GM19372 (cell line): ENCODE measurements around the gene RNMT.
"Not testable (repeated sequence)": the region's sequence is repeated elsewhere in the genome, so short reads cannot be mapped to it uniquely, and the experiment has no call there.

ENCODE experiments used
- ATAC-seq: cut with Tn5 transposase; IDR thresholded peaks from one replicate; pipeline ENCODE4 v1.9.1; 2021; ENCODE audit warnings: mild to moderate bottlenecking, low read depth, moderate library complexity; ENCODE audit not compliant: unreplicated experiment

The RNMT gene

GRCh38 chr18:13730481-13730880, 4.0 kb downstream of the RNMT start:
- ATAC-seq = no peak

GRCh38 chr18:13735681-13736080, 9.2 kb downstream of the RNMT start:
- ATAC-seq = no peak

GRCh38 chr18:13745696-13746095, 19.2 kb downstream of the RNMT start:
- no peak for ATAC-seq

GRCh38 chr18:13746633-13747032, 20.2 kb downstream of the RNMT start:
- ATAC-seq = no peak

- ATAC-seq = not testable (repeated sequence)
Measured at GRCh38 chr18:13751599-13751998, 25.1 kb downstream of the RNMT start.

- no peak for ATAC-seq
Measured at GRCh38 chr18:13756261-13756660, 29.8 kb downstream of the RNMT start.

GRCh38 chr18:13756671-13757070, 30.2 kb downstream of the RNMT start:
- no peak for ATAC-seq

GRCh38 chr18:13758622-13759021, 32.1 kb downstream of the RNMT start:
- ATAC-seq = no peak

GRCh38 chr18:13760047-13760446, 33.6 kb downstream of the RNMT start:
- no peak for ATAC-seq

- ATAC-seq = no peak
Measured at GRCh38 chr18:13762690-13763439, 36.4 kb downstream of the RNMT start.

- no peak for ATAC-seq
Measured at GRCh38 chr18:13775058-13775457, 48.6 kb downstream of the RNMT start.

- no peak for ATAC-seq
Measured at GRCh38 chr18:13791181-13791580, 64.7 kb downstream of the RNMT start.

- no peak for ATAC-seq
Measured at GRCh38 chr18:13793819-13794218, 67.3 kb downstream of the RNMT start.

GRCh38 chr18:13796515-13796914, 70.0 kb downstream of the RNMT start:
- ATAC-seq = no peak

GRCh38 chr18:13797157-13797611, 70.7 kb downstream of the RNMT start:
- ATAC-seq = no peak

- no peak for ATAC-seq
Measured at GRCh38 chr18:13799396-13799795, 72.9 kb downstream of the RNMT start.

GRCh38 chr18:13800505-13801259, 74.2 kb downstream of the RNMT start:
- ATAC-seq = no peak

GRCh38 chr18:13801260-13801601, 74.8 kb downstream of the RNMT start:
- ATAC-seq = no peak

GRCh38 chr18:13804305-13804704, 77.8 kb downstream of the RNMT start:
- ATAC-seq = no peak

- ATAC-seq = no peak
Measured at GRCh38 chr18:13808294-13809042, 82.0 kb downstream of the RNMT start.

- ATAC-seq = no peak
Measured at GRCh38 chr18:13809043-13809430, 82.6 kb downstream of the RNMT start.
